NCI-H82 (cell line): ENCODE data around the gene KLHDC1.
A peak's percentile ranks its signal among the peaks of the same experiment; 100 is the strongest.
"Not testable (repeated sequence)": the region's sequence is repeated elsewhere in the genome, so short reads cannot be mapped to it uniquely, and the experiment has no call there.

Experiments used
- DNase-seq: peaks from one replicate; lab custom pipeline; 2025; lab: John Stamatoyannopoulos, UW

Gene KLHDC1, protein sequence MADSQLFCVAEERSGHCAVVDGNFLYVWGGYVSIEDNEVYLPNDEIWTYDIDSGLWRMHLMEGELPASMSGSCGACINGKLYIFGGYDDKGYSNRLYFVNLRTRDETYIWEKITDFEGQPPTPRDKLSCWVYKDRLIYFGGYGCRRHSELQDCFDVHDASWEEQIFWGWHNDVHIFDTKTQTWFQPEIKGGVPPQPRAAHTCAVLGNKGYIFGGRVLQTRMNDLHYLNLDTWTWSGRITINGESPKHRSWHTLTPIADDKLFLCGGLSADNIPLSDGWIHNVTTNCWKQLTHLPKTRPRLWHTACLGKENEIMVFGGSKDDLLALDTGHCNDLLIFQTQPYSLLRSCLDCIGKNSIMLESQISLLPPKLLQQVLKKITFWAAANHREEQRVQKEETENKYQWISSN

DNA sequence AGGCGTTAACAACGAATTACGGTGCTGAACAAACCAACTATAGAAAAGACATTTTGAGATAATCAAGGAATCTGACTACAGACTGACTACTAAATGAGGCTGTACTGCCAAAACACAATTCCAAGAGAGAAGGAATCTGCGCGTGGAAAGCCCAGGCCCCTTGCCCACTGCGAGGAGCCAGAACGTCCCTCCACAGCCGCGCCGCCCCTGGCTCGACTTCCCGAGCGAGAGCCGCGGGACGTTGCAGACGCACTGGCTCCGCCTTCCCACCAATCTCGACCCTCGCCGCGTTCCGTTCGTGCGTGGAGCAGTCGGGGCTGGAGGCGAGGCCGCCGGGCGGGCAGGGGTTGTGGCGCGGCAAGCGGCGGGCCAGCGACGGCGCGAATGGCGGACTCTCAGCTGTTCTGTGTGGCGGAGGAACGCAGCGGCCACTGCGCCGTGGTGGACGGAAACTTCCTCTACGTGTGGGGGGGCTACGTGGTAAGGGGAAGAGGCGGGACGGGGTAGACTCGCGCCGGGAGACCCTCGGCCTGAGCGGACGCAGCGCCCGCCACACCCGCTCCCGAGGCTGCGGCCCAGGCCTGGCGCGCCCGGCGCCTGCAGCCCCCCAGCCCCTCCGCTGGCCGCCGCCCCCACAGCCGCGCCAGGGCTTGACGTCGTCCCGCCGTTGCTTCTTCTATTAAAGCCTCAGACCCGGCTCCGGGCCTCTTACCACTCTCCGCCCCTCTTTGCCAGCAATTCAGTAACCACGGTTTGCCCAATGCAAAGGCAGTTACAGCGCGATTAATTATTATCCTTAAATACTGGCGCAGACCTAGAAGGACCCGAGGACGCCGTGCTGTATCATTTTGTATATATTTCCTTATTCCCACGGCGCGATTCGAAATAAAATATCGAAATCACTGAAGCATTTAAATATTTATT lies at the start of gene KLHDC1:
TSS of gene KLHDC1 (plus strand) at position 310 of the 924 bp plus-strand sequence. CDS start at position 385, 75 bp downstream.
- peak; percentile 79 for DNase-seq

DNA sequence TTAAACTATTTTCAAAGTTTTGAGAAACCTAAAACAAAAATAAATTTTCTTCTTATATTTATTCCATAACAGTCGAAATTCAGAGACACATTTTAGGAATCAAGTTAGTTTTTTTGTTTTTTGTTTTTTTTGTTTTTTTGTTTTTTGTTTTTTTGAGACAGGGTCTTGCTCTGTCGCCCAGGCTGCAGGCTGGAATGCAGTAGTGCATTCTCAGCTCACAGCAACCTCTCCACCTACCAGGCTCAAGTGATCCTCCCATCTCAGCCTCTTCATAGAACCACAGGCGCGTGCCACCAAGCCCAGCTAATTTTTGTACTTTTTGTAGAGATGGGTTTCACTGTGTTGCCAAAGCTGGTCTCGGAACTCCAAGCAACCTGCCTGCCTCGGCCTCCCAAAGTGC lies 39.4 kb upstream of the KLHDC1 start:
- no peak for DNase-seq

DNA sequence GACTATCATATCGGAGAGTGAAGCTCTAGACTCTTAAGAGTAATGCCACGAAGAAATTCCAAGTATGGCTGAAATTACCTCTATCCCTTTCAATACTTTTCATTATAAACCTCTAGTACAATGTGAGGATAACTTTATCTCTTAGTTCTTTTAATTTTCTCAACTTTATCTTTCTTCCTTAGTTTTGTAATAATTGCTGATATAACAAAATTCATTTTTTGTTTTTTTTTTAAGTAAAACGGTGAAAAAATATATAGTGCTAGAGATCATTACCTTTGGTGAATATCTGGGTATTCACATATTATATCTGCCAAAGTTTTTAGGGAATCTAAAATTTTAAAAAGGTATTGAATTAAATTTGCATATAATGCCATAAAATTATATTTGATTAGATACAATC lies 38.4 kb upstream of the KLHDC1 start:
- no peak for DNase-seq

DNA sequence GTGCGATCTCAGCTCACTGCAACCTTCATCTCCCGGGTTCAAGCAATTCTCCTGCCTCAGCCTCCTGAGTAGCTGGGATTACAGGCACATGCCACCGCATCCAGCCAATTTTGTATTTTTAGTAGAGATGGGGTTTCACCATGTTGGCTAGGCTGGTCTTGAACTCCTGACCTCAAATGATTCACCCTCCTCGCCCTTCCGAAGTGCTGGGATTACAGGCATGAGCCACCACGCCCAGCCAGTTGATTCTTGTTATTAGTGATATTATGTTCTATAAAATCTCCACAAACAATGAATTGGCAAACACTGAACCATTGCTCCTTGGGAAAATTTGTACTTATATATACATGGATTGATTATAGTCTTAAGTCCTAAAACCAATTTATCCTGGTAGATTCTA lies 35.4 kb upstream of the KLHDC1 start:
- DNase-seq, result not testable (repeated sequence)

DNA sequence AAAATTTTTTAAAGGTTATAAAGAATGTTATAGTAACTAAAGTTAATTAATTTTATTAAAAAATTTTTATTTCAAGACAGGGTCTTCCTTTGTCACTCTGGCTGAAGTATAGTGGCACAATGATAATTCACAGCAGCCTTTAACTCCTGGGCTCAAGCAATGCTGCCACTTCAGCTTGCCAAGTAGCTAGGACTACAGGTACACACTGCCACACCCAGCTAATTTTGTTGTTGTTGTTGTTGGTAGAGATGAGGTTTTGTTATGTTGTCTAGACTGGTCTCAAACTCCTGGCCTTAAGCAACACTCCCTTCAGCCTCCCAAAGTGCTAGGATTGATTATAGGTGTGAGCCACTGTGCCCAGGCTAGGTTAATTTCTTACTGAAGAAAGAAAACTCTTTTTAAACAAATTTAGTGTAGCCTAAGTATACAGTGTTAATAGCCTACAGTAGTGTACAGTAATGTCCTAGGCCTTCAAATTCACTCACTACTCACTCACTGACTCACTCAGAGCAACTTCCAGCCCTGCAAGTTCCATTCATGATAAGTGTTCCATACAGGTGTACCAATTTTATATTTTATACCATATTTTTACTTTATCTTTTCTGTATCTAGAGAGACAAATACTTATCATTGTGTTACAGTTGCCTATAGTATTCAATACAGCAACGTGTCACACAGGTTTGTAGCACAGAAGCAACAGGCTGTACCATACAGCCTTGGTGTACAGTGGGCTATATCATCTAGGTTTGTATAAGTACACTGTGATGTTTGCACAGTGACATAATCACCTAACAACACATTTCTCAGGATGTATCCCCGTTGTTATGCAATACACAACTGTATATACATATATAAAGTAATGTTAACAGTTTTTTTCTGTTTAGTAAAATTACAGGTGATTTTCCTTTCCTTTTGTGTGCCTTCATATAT lies 33.1 kb upstream of the KLHDC1 start:
- no peak for DNase-seq

DNA sequence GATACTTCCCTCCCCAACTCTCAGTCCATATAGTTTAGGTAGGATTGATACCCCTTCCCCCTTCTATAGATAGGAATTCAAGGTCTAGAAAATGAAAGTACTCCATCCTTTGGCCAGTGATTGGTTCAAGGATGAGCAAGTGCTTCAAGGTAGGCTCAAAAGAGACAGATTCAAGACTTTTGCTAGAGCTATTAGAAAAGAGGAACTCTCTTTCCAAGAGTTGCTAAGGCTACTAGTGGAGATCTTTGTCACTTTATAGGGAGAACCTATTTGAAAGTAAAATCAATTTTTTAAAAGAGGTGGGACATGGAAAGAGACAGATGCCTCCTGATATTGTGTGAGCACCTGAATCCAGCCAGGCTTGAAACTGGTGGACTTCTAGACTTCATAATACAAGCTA lies 22.4 kb upstream of the KLHDC1 start:
- no peak for DNase-seq

DNA sequence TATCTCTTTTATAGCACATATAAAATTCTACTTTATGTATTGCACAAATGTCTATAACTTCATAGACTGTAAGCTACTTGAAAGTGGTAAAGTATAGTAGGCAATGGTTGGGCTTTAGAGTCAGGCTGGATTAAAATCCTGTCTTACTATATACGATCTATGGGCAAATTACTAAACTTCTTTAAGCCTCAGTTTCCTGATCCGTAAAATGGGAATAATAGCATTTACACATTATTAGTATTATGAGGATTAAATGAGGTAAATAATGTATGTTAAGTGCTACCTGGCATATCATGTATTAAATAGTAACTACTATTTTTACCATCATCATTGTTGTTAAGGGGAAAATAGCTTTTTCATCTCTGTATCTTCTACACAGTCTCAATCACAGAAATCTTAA lies 19.3 kb upstream of the KLHDC1 start:
- no peak for DNase-seq

DNA sequence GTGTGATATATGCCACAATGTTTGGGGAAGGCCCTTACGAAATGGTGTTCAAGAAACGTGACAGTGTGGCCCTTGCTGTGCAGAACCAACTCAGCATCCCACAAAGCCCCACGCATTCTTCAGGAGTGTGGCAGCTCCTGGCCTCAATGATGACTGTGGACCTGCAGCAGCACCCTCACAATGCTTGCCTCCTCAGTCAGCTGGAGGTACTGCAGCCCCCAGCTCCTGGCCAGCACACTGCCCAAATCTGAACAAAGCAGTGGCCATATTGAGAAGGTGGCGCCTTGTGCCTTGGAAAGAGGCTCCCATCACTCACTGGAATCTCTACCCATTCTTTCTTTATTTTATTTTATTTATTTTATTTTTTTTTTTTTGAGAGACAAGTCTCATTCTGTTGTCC lies 15.3 kb upstream of the KLHDC1 start:
- DNase-seq, result no peak

DNA sequence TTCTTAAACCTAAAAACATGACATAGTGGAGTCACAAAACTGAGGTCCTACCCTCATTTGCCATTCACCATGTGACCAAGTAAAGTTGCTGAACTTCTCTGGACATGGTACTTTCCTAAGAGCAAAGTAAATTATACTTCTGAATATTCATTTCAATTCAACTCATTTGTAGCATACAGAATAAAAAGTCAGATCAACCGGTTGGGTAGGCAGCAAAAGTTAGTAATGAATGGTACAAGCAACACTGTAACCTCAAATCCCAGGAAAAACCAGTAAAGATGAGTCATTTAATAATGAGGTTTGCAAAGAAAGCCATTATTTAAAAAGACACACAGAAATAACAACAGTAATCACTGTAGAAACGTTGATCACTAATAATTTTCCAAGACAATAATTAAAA lies 13.6 kb upstream of the KLHDC1 start:
- DNase-seq, result no peak

DNA sequence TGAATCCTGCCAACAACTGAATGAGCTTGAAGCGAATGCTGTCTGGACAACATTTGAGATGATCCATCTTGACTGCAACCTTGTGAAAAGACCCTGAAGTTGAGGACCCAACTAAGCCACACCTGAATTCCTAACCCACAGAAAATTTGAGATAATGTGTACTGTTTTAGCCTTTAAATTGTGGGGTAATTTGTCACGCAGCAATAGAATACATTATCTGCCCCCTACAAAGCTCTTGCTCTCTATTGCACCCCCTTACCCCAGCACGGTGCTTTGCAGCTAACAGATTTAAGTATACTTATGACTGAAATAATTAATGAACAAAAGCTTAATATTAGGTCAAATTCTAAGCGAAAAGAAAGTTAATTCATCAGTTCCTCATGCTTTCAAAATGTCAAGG lies 6.5 kb upstream of the KLHDC1 start:
- DNase-seq, result no peak

DNA sequence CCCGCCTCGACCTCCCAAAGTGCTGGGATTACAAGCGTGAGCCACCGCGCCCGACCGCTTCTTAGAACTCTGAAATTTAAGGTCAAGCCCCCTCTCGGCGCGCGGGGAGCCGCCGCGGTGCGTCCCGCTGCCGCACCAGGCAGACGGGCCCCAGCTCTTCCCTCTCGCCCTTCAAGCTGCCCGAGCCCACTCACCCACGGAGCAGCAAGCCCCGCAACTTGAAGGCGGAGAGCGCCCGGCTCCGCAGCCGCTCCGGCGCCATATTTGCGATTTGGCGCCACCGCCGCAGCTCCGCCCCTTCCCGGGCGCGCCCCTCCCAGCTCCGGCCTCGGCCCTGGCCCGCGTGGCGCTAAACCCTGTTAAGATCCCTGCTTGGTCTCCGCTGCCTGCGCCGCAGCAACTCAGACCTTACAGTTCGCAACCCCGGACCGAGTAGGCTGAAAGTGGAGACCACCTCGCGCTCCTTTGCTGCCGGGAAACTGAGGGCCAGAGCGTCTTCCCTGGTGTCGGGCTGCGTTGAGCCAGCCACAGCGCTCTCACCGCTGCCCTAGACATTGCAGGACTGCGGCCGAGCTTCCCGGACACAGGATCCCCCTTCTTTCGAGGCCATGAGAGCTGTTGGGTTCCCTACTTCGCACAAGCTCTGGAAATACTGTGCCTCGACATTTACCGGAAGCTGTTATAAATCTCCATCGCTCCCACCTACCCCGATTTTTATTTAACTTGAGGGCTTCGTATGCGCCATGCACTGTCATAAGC lies 4.8 kb upstream of the KLHDC1 start, which contains the start of gene POLE2:
TSS of gene POLE2 (minus strand) at position 273 of the 759 bp plus-strand sequence. CDS start at position 262, 11 bp downstream.
- DNase-seq, result peak; percentile 86

DNA sequence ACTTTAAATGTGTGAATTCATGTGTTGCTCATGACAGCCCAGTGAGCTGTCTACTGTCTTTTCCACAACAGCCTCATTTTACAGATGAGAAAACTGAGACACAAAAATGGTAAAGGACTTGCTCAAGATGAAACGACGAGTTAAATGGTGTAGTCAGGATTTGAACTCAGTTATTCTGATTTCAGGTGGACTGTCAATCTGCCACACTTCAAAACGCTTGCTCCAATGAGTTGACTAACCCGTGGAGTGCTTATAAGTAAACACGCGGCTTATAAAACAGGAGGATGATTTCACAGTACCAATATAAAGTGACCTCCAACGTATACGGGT lies 4.3 kb upstream of the KLHDC1 start:
- no peak for DNase-seq

DNA sequence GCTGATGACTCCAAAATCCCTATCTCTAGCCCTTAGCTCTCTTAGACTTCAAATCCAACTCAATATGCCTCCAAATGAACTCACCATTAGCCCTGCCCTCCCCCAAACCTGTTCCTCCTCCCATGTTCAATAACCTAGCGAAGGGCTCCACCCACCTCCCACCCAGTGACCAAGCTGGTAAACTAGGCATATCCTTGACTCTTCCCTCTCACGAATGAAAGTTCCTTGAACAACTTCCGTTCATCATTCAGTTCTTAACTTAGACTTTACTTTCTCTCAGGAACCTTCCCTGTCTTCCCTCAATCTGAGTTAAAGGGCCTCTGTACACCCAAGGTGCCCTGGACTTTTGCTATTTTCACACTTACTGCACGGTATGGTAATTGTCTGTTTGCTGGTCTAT lies 1.9 kb upstream of the KLHDC1 start:
- peak; percentile 4 for DNase-seq

DNA sequence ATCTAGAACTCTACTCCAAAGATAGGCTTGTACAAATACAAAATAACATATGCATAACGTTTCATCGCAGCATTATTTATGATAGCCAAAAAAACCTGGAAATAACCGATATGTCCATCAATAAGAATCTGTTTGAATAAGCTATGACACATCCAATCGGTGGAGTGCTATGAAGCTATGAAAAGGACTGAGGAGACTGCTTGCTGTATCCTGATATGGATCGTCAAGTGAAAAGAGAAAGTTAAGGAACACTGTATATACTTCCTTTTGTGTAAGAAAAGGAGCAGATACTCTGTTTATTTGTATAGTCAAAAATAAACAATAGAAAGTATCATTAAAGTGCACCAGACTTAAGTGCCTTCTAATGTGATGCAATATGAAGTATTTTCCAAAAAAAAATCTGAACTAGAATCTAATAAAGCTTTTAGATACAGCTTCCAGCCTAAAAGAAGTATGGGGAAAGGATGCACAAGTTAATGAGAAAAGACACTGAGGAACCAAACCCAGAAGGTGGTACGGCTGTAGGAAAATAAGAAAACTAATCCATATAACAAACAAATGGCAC lies 645 bp upstream of the KLHDC1 start:
- DNase-seq, result no peak

DNA sequence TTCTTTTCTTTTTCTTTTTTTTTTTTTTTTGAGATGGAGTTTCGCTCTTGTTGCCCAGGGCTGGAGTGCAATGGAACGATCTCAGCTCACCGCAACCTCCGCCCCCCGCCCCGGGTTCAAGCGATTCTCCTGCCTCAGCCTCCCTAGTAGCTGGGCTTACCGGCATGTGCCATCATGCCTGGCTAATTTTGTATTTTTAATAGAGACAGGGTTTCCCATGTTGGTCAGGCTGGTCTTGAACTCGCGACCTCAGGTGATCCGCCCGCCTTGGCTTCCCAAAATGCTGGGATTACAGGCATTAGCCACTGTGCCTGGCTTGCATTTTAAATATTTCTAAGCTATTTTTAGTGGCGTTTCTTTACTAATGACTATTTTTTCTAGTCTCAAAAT lies 810 bp downstream of the KLHDC1 start:
- DNase-seq, result not testable (repeated sequence)

DNA sequence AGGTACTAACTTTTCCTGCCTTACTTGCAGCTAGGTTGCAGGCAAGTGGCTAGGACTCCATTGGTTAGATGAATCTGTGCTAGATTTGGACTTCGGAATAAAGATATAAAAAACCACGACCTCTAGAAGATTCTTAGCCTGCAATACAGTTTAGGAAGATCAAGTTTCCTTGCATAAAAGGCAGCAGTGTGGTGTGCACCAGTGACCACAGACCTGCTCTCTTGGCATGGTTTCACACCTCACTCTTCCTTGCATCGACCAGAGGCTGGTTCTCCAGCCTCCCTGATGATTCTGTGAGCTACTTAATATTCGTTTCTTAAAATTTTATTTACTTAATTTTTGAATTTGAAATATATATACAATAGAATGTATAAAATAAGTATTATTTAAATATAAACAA lies 9.8 kb downstream of the KLHDC1 start:
- no peak for DNase-seq

DNA sequence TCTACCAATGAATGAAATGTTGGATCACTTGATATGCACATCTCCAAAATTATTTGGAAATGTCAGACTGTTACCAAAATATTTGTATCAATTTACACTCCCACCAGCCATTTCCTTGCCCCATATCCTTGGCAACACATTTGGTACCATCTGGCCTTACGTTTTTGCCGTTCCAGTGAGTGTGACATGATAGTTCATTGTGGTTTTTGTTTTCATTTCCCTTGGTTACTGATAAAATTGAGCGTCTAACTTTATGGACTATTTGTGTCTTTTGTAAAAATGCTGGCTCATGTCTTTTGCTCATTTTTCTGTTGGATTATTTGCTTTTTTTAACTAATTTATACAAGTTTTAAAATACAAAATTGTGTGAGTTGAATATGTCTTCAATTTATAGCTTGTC lies 11.0 kb downstream of the KLHDC1 start:
- no peak for DNase-seq

DNA sequence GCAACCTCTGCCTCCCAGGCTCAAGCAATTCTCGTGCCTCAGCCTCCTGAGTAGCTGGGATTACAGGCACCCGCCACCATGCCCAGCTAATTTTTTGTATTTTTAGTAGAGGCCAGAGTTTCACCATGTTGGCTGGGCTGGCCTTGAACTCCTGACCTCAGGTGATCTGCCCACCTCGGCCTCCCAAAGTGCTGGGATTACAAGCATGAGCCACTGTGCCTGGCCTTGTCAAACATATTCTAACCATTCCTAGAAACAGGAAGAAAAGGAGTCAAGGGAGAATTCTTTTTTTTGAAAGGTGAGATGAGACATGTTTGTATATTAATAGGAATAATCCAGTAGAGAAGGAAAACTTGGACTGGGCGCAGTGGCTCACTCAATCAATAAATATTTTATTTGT lies 11.6 kb downstream of the KLHDC1 start:
- not testable (repeated sequence) for DNase-seq

DNA sequence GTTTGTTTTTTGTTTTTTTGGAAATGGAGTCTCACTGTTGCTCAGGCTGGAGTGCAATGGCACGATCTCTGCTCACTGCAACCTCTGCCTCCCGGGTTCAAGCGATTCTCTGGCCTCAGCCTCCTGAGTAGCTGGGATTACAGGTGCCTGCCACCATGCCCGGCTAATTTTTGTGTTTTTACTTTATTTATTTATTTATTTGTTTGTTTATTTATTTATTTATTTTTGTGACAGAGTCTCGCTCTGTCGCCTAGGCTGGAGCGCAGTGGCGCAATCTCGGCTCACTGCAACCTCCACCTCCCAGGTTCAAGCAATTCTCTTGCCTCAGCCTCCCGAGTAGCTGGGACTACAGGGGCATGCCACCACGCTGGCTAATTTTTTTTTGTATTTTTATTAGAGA lies 18.1 kb downstream of the KLHDC1 start:
- DNase-seq, result not testable (repeated sequence)

DNA sequence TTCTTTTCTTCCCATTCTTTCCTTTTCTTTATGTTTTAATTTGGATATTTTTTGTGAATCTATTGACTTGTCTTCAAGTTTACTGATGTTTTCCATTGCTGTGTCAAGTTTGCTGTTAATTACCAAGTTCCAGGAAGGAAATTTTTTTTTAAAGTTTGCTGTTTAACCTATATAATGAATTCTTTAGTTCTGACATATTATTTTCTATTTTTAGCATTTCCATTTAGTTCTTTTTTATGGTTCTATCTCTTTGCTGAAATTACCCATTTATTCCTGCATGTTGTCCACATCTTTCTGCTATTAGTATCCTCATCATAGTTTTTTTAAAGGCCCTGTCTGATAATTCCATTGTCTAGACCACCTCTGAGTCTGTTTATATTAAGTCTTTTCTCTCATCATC lies 27.8 kb downstream of the KLHDC1 start:
- DNase-seq, result no peak
